ENCODE data around the gene DNASE1. TPM values are rescaled to one million over a fixed set of nuclear protein-coding genes. Genes with fewer than 3 reads are reported as not detected.
"Not testable (repeated sequence)": the region's sequence is repeated elsewhere in the genome, so short reads cannot be mapped to it uniquely, and the experiment has no call there.

DNASE1 gene
- total RNA-seq = 16.8 and 20.8 TPM in 2 replicates

GRCh38 chr16:3654249-3654991, at the start of gene DNASE1:
DNASE1 (plus strand) TSS chr16:3654691; CDS start chr16:3655374, 683 bp downstream.
- DNase-seq = peak; percentile 85

GRCh38 chr16:3606441-3606840, 48.0 kb upstream of the DNASE1 start:
- DNase-seq = no peak

- DNase-seq = no peak
These were observed 47.3 kb upstream of the DNASE1 start for GRCh38 chr16:3607161-3607560.

- DNase-seq = no peak
These were observed 46.9 kb upstream of the DNASE1 start for GRCh38 chr16:3607634-3608033.

DNA sequence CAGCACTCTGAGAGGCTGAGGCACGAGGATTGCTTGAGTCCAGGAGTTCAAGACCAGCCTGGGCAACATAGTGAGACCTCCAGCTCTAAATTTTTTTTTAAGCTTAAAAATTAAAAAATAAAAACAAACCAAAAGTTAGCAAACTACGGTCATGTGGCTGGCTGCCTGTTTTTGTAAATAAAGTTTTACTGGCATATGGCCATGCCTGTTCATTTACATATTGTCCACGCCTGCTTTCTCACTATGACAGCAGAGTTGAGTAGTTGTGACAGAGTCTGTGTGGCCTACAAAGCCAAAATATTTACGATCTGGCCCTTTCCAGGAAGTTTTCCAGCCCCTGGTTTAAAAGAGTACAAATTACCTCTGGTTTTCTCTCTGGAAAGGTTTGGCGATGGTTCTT, 46.4 kb upstream of the DNASE1 start:
- no peak for DNase-seq

GRCh38 chr16:3608976-3609375, 45.5 kb upstream of the DNASE1 start:
- not testable (repeated sequence) for DNase-seq

GRCh38 chr16:3609895-3610697, 44.4 kb upstream of the DNASE1 start:
- DNase-seq = peak; percentile 37

- DNase-seq = peak; percentile 35
These were observed 43.8 kb upstream of the DNASE1 start for GRCh38 chr16:3610698-3611145.

DNA sequence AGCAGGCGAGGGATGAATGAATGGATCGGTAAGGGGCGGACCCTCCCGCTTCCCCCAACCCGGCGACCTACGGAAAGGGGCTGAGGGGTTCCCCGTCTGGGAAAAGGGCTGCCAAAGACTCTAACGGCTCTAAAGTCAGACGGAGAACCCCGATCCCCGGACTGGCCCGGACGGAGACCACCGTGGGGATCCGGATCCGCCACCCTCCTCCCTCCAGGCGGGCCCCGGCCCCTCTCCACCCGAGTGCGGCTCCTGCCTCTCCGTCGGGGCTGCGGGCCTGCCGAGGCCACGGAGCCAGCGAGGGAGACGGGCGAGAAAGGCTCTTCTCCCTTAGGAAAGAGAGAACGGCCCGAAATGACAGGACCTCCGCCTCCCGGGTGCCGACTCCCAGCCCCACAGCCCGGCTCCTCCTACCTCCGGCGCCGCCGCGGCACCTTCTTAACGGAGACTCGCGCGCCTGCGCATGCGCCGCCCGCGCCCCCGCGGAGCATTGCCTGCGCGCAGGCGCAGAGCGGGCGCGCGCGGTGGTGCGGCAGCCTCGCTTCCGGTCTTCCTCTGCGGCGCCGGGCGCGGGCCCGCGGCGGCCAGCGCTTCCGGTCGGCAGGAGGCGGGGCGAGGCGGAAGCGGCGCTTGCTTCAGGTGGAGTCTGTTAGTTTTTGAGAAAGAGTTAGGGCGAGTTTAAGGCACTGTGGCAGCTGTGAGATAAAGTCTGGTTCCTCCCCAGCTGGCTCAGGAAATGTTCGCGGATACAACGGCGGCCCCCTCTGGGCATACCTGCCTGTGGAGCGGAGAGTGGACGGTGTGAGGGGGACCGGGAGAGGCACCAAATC, 43.1 kb upstream of the DNASE1 start, which contains the start of gene SLX4:
TSS of gene SLX4 (minus strand) at position 461 of the 830 bp plus-strand sequence. CDS start 2,642 bp downstream, outside the sequence.
- peak; percentile 93 for DNase-seq

DNA sequence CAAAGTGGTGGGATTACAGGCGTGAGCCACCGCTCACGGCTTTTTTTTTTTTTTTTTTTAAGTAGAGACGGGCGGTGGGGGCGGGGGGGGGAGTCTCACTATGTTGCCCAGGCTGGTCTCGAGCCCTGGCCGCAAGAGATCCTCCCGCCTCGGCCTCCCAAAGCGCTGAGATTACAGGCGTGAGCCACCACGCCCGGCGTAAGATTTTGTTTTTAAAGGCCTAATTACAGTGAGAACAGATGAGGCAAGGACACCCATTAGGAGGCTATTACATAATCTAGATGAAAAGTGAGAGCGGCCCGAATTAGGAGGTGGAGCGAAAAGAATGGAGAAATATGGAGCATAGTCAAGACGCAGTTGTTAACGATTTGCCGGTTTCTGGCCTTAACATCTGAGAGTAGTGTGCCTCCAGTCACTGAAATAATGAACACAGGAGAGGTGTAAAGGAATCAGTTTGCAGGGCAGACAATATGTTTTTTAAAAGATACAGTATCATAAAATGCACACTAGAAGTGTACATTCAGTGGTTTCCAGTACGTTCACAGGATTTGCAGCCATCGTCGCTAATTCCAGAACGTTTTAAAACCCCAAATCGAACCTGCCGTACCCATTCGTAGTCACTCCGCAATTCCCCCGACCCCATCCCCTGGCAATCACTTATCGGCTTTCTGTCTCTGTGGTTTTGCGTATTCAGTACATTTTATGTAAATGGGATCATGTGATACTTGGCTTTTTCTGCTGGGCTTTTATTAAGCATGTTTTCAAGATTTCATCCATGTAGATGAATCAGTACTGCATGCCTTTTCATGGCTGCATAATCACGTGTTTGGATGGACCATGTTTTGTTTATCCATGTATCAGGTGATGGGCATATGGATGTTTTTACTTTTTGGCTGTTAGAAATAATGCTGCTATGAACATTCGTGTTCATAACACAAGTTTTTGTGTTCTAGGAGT, 41.7 kb upstream of the DNASE1 start:
- DNase-seq = no peak

DNA sequence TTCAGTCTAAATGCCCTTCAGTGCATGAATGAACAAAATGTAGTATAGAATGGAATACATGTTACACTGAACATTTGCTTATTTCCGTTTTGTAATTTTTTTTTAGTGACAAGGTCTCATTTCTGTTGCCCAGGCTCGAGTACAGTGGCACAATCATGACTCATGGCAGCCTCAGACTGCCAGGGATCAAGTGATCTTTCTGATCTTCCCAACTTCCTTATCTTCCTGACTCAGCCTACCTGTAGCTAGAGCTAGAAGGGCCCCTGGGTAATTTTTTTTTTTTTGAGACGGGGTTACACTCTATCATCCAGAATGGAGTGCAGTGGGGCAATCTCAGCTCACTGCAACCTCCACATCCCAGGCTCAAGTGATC, 35.7 kb upstream of the DNASE1 start:
- peak; percentile 11 for DNase-seq

DNA sequence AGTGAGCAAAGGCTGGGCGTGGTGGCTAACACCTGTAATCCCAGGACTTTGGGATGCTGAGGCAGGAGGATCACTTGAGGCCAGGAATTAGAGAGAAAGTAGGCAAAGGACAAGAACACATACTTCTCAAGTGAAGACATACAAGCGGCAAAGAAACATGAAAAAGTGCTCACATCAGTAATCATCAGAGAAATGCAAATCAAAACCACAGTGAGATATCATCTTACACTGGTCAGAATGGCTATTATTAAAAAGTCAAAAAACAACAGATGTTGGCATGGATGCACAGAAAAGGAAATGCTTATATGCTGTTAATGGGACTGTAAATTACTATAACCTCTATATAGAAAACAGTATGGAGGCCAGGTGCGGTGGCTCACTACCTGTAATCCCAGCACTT, 30.8 kb upstream of the DNASE1 start:
- no peak for DNase-seq

DNA sequence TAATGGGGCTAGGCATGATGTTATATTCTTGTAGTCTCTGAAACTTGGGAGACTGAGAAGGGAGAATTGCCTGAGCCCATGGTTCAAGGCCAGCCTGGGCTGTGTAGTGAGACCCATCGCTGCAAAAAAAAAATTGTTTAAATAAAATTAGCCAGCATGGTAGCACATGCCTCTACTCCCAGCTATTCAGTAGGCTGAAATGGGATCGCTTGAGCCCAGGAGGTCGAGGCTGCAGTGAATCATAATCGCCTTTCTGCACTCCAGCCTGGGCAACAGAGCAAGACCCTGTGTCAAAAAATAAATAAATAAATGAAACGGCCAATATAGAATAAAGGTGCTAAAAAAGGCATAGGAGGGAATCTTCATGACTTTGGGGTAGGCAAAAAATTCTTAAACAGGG, 29.2 kb upstream of the DNASE1 start:
- no peak for DNase-seq

GRCh38 chr16:3625911-3626732, 28.4 kb upstream of the DNASE1 start:
- DNase-seq = peak; percentile 21

DNA sequence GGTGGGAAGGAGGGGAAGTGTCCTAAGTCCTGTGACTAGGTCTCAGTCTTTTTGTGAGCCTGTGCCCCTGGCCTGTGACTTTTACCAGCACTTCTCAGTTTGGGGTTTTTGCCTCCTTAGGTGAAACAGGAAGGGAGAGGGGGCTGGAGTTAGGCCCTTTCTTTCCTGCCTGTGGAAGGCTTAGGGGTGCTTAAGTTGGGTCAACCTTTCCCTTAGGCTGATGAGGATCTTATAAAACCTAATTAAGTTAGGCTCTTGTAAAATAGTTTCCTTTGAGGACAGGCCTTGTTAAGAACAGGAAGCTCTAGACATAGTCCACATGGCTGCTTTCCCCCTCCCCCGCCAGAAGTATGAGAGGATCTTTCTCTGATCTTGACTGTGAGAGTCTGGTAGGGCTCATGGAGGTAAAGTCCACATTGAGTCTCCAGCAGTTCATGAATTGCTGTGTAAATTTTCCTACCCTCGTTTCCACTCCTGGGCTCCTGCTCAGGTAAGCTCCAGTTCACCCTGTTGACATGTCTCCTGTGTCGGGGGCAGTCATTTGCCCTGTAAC, 17.0 kb upstream of the DNASE1 start:
- peak; percentile 25 for DNase-seq

- DNase-seq = no peak
These were observed 15.4 kb upstream of the DNASE1 start for GRCh38 chr16:3638916-3639644.

- no peak for DNase-seq
These were observed 14.3 kb upstream of the DNASE1 start for GRCh38 chr16:3640207-3640606.

DNA sequence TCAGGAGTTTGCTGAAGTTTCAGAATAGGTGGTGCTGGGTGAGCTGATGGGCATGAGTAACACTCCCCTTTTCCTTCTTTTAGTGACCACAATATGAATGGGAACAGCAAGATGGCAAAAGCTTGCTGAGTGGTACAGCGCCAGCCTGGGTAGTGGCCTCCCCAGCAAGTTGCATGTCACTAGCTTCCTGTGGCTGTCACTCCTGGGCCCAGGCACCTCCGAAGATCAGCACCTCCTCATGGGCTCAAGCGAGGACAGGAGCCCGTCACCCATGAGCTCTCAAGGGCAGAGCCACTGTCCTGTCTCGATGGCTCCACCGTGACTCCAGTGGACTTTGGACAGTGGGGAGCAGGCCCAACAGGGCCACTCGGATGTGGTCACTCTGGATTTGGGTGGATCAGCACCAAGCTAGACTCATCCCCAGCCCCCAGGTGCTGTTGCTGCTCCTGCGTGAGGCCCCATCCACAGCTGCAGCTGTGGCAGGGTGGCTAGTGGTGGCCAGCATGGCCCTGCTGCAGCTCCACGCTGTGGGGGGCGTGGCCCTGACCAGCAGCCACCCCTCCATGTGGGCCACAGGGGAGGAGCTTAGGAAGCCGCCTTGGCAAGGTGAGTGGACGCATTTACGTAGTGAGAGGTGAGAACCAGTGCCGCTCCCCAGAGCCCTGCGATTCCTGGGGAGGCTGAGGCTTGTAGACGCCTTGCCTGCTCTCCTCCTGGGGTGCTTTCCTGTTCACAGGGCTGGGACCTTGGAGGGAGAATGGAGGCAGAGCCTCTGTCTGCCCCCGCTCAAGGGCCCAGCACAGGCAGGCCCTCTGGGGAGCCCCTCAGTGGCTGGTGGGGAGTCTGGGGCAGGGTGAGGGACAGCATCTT, 13.6 kb upstream of the DNASE1 start:
- DNase-seq = no peak
